ENCODE results near the gene CST5.
"Not testable (repeated sequence)": the region's sequence is repeated elsewhere in the genome, so short reads cannot be mapped to it uniquely, and the experiment has no call there.

Gene CST5

GRCh38 chr20:23832775-23833513 lies 46.6 kb downstream of the CST5 start:
- no peak for DNase-seq

GRCh38 chr20:23831961-23832360 lies 47.6 kb downstream of the CST5 start:
- not testable (repeated sequence) for DNase-seq

- no peak for DNase-seq
Measured at GRCh38 chr20:23826541-23827021, 53.0 kb downstream of the CST5 start, which contains the start of gene CST2. TSS of gene CST2 (minus strand) at chr20:23826729. CDS start at chr20:23826660, 69 bp downstream.
